Right cardiac atrium (tissue), 5 donors: ENCODE results near the gene EFCAB6. TPM values are rescaled to one million over a fixed set of nuclear protein-coding genes. Genes with fewer than 3 reads are reported as not detected.
A peak's percentile ranks its signal among the peaks of the same experiment; 100 is the strongest.

Experiments used
- ATAC-seq, 2 donors: fragments of 200-7000 bp; cut with Tn5 transposase; one replicate each; pipeline versions ENCODE4 v1.8.0 to v1.9.1; 2020; ENCODE audit warnings: moderate library complexity in 2 of 2, mild to moderate bottlenecking in 1 of 2
- DNase-seq, 3 donors: peaks; one replicate each; pipeline ENCODE4 v3.0.0-alpha.2; 2020
- H3K27ac ChIP-seq: one replicate; pipeline ENCODE4 v1.5.1; 2013; ENCODE audit warnings: mild to moderate bottlenecking, low read length, control low read depth, moderate library complexity
- H3K27me3 ChIP-seq: one replicate; pipeline ENCODE4 v1.6.1; 2013; ENCODE audit not compliant: control insufficient read depth, insufficient read depth
- H3K4me1 ChIP-seq: one replicate; pipeline ENCODE4 v1.6.1; 2013; ENCODE audit warnings: low read length; ENCODE audit not compliant: control insufficient read depth, insufficient read depth
- H3K4me3 ChIP-seq: one replicate; pipeline ENCODE4 v1.5.1; 2013; ENCODE audit warnings: low read length, control low read depth
- H3K9me3 ChIP-seq: one replicate; pipeline ENCODE4 v1.6.1; 2013; ENCODE audit warnings: low read length; ENCODE audit not compliant: control insufficient read depth
- WGBS: extraction: QIAGEN DNeasy Blood & Tissue Kit; methylation state at CpG from one replicate; pipeline ENCODE4 v1.1.7; 2013; 5-methylcytosine and 5-hydroxymethylcytosine counted together
- intact Hi-C, 4 donors: fragments of 100-400 bp; cut with DNase I; formaldehyde crosslinking; loops; one replicate each; pipeline versions ENCODE4 v1.11.0 to v1.14.0; 2022 to 2023
- polyA plus RNA-seq: library from polyadenylated mRNA; stranded (reverse); fragments of 200-250 nt; gene quantifications from one replicate; pipeline ENCODE4 v1.2.3, GENCODE V29; 2013
- total RNA-seq, 4 donors: library from RNA; stranded (reverse); fragmentation: NEBNext Ultra II Directional; extraction: Animal tissue kit (Norgen Biotek cat#: 25700); gene quantifications; one replicate each; pipeline ENCODE4 v1.2.1, GENCODE V29; 2021
- donor health status: healthy with polysubstance abuse.
- donor health status: DM: no; HTN: yes; CAD: no.
- donor health status: DM: no; HTN: no; CAD: no.
- donor health status: DM: no; HTN: yes; CAD: no; lungs with severe emphysema.
- donor health status: DM: yes; HTN: yes; CAD: no.

EFCAB6 gene
- total and polyA plus RNA-seq, 5 donors: 0.70 to 3.4 (median 1.8) TPM

GRCh38 chr22:43488031-43488866, 323.9 kb downstream of the EFCAB6 start:
- no peaks in the 10 kb centered on the region for H3K27me3 ChIP-seq
- DNase-seq (no peak), ATAC-seq (no peak)
- no peaks in the 10 kb centered on the region for H3K9me3 ChIP-seq
- intact Hi-C loops: no loop called here
- H3K4me1 ChIP-seq: no peaks in the 10 kb centered on the region
- H3K4me3 ChIP-seq: no peak overlapping the region
- no peak overlapping the region for H3K27ac ChIP-seq
- 44% methylated on average over 26 of the region's 26 CpGs for WGBS

- H3K4me1 ChIP-seq: no peaks in the 10 kb centered on the region
- intact Hi-C loops: no loop called here
- DNase-seq (no peak), ATAC-seq (no peak)
- H3K27me3 ChIP-seq: no peaks in the 10 kb centered on the region
- 63% methylated on average over 19 of the region's 19 CpGs for WGBS
- no peak overlapping the region for H3K4me3 ChIP-seq
- no peak overlapping the region for H3K27ac ChIP-seq
- no peaks in the 10 kb centered on the region for H3K9me3 ChIP-seq
Observed at GRCh38 chr22:43487311-43488030, 324.6 kb downstream of the EFCAB6 start.

GRCh38 chr22:43485502-43486089, 326.5 kb downstream of the EFCAB6 start:
- Histone ChIP-seq H3K9me3 (no peaks in the 10 kb centered on the region), H3K27me3 (no peaks in the 10 kb centered on the region), H3K27ac (no peak overlapping the region), H3K4me1 (no peaks in the 10 kb centered on the region), H3K4me3 (no peak overlapping the region)
- intact Hi-C loops: no loop called here
- no peak for ATAC-seq
- no peak for DNase-seq
- WGBS: 74% methylated on average over 20 of the region's 20 CpGs

GRCh38 chr22:43484227-43484626, 327.9 kb downstream of the EFCAB6 start:
- H3K4me3 ChIP-seq: no peak overlapping the region
- no peaks in the 10 kb centered on the region for H3K4me1 ChIP-seq
- WGBS: 82% methylated on average over 8 of the region's 8 CpGs
- H3K27me3 ChIP-seq: no peaks in the 10 kb centered on the region
- DNase-seq: no peak
- intact Hi-C loops: no loop called here
- no peak overlapping the region for H3K27ac ChIP-seq
- no peaks in the 10 kb centered on the region for H3K9me3 ChIP-seq
- ATAC-seq: no peak

GRCh38 chr22:43483669-43484068, 328.4 kb downstream of the EFCAB6 start:
- H3K4me3 ChIP-seq: no peak overlapping the region
- no peaks in the 10 kb centered on the region for H3K27me3 ChIP-seq
- intact Hi-C loops: no loop called here
- 85% methylated on average over 7 of the region's 7 CpGs for WGBS
- H3K4me1 ChIP-seq: no peaks in the 10 kb centered on the region
- H3K27ac ChIP-seq: no peak overlapping the region
- ATAC-seq (no peak), DNase-seq (no peak)
- no peaks in the 10 kb centered on the region for H3K9me3 ChIP-seq

- no peak for ATAC-seq
- DNase-seq: peak in 1 of 3 donors; percentile 40
Observed at GRCh38 chr22:43483266-43483665, 328.8 kb downstream of the EFCAB6 start.

GRCh38 chr22:43482318-43482625, 329.8 kb downstream of the EFCAB6 start:
- 42% methylated on average over 8 of the region's 8 CpGs for WGBS
- H3K9me3 ChIP-seq: no peaks in the 10 kb centered on the region
- no peak overlapping the region for H3K4me3 ChIP-seq
- H3K27ac ChIP-seq: no peak overlapping the region
- ATAC-seq (no peak), DNase-seq (no peak)
- no peaks in the 10 kb centered on the region for H3K4me1 ChIP-seq
- no peaks in the 10 kb centered on the region for H3K27me3 ChIP-seq
- intact Hi-C loops: no loop called here

More at GRCh38 chr22:43483266-43483665, 328.8 kb downstream of the EFCAB6 start:
- no peak overlapping the region for H3K4me3 ChIP-seq
- H3K9me3 ChIP-seq: no peaks in the 10 kb centered on the region
- no peak overlapping the region for H3K27ac ChIP-seq
- WGBS: 74% methylated on average over 13 of the region's 13 CpGs
- no peaks in the 10 kb centered on the region for H3K4me1 ChIP-seq
- intact Hi-C loops: no loop called here
- no peaks in the 10 kb centered on the region for H3K27me3 ChIP-seq

- H3K27me3 ChIP-seq: no peaks in the 10 kb centered on the region
- ATAC-seq (no peak), DNase-seq (peak in 1 of 3 donors; percentile 47)
- intact Hi-C loops: no loop called here
- no peak overlapping the region for H3K4me3 ChIP-seq
- H3K9me3 ChIP-seq: no peaks in the 10 kb centered on the region
- 44% methylated on average over 18 of the region's 18 CpGs for WGBS
- H3K27ac ChIP-seq: no peak overlapping the region
- no peaks in the 10 kb centered on the region for H3K4me1 ChIP-seq
Observed at GRCh38 chr22:43481568-43482317, 330.4 kb downstream of the EFCAB6 start.

GRCh38 chr22:43479962-43480361, 332.1 kb downstream of the EFCAB6 start:
- no peak overlapping the region for H3K4me3 ChIP-seq
- intact Hi-C loops: no loop called here
- no peak overlapping the region for H3K27ac ChIP-seq
- ATAC-seq (no peak), DNase-seq (no peak)
- H3K27me3 ChIP-seq: no peaks in the 10 kb centered on the region
- no peaks in the 10 kb centered on the region for H3K4me1 ChIP-seq
- H3K9me3 ChIP-seq: no peaks in the 10 kb centered on the region
- 75% methylated on average over 7 of the region's 7 CpGs for WGBS

- Histone ChIP-seq H3K27me3 (no peaks in the 10 kb centered on the region), H3K9me3 (no peaks in the 10 kb centered on the region), H3K4me3 (no peak overlapping the region), H3K4me1 (no peaks in the 10 kb centered on the region), H3K27ac (no peak overlapping the region)
- intact Hi-C loops: no loop called here
- ATAC-seq (no peak), DNase-seq (no peak)
- 76% methylated on average over 7 of the region's 7 CpGs for WGBS
Observed at GRCh38 chr22:43479301-43479950, 332.7 kb downstream of the EFCAB6 start.
